Esophagus muscularis mucosa (tissue), 4 donors: ENCODE measurements around the gene MAN2B1.
"Not testable (repeated sequence)": the region's sequence is repeated elsewhere in the genome, so short reads cannot be mapped to it uniquely, and the experiment has no call there.

ENCODE experiments used
- CTCF ChIP-seq, 3 experiments: fragments of 200-600 bp in 2 of 3; fragments of 450-650 bp in 1 of 3; sonication (generic) in 2 of 3; IDR thresholded peaks; one replicate each; pipeline ENCODE4 v1.5.1; 2017 to 2019; ENCODE audit warnings: antibody characterized with exemption in 3 of 3, mild to moderate bottlenecking in 2 of 3, moderate library complexity in 1 of 3
- EP300 ChIP-seq: sonication (generic); formaldehyde crosslinking; IDR thresholded peaks from one replicate; pipeline ENCODE4 v1.6.1; 2017; ENCODE audit warnings: antibody characterized with exemption
- POLR2A ChIP-seq: fragments of 450-650 bp; IDR thresholded peaks from one replicate; pipeline ENCODE4 v1.6.1; 2017; ENCODE audit warnings: antibody characterized with exemption, moderate library complexity, mild to moderate bottlenecking, low read depth
- POLR2AphosphoS5 ChIP-seq, 2 donors: sonication (generic); formaldehyde crosslinking; IDR thresholded peaks; one replicate each; pipeline ENCODE4 v1.6.1; 2017; ENCODE audit warnings: antibody characterized with exemption in 2 of 2

- TF ChIP-seq CTCF (IDR thresholded peaks at IDR 0.05): peak; percentile 24 to 49 (median 36)
- not testable (repeated sequence) for TF ChIP-seq POLR2AphosphoS5 (IDR thresholded peaks at IDR 0.05); POLR2A; EP300
Observed at GRCh38 chr19:12712077-12712476, 45.5 kb upstream of the MAN2B1 start.
